HepG2 (cell line): ENCODE data around the gene HRG. TPM values are rescaled to one million over a fixed set of nuclear protein-coding genes. Genes with fewer than 3 reads are reported as not detected.

Source experiments
- FOXK1 ChIP-seq: sonication (generic); formaldehyde crosslinking; IDR thresholded peaks from 2 replicates; pipeline ENCODE4 v1.4.0; 2020; ENCODE audit warnings: low read depth, missing genetic modification reagents, borderline replicate concordance
- GABPA ChIP-seq, 2 experiments: IDR thresholded peaks; 2 replicates each; pipeline ENCODE4 v1.6.1; 2011 to 2016; ENCODE audit warnings: low read depth in 2 of 2, low read length in 1 of 2, missing biosample characterization in 1 of 2, missing genetic modification characterization in 1 of 2
- HES4 ChIP-seq: sonication (generic); formaldehyde crosslinking; IDR thresholded peaks from 2 replicates; pipeline ENCODE4 v1.9.0; 2021; ENCODE audit warnings: mild to moderate bottlenecking, missing genetic modification reagents, borderline replicate concordance
- HIC2 ChIP-seq: sonication (generic); formaldehyde crosslinking; IDR thresholded peaks from 2 replicates; pipeline ENCODE4 v1.9.0; 2022; ENCODE audit warnings: low read depth, missing genetic modification reagents
- KDM2A ChIP-seq: sonication (generic); formaldehyde crosslinking; IDR thresholded peaks from 2 replicates; pipeline ENCODE4 v1.4.0; 2020; ENCODE audit warnings: low read depth, missing genetic modification reagents, borderline replicate concordance
- MXD1 ChIP-seq: sonication (generic); formaldehyde crosslinking; IDR thresholded peaks from 2 replicates; pipeline ENCODE4 v1.4.0; 2020; ENCODE audit warnings: mild to moderate bottlenecking, missing genetic modification reagents
- ZBED4 ChIP-seq: sonication (generic); formaldehyde crosslinking; IDR thresholded peaks from 2 replicates; pipeline ENCODE4 v1.4.0; 2020; ENCODE audit warnings: missing genetic modification reagents, borderline replicate concordance
- ZHX2 ChIP-seq, 2 experiments: sonication (generic) in 1 of 2; formaldehyde crosslinking in 1 of 2; IDR thresholded peaks; 2 replicates each; pipeline versions ENCODE4 v1.6.1 to v1.9.0; 2014 to 2022; ENCODE audit warnings: antibody characterized with exemption in 1 of 2, borderline replicate concordance in 1 of 2, inconsistent platforms in 1 of 2, low read depth in 1 of 2, missing genetic modification reagents in 1 of 2
- ZNF3 ChIP-seq: IDR thresholded peaks from 2 replicates; pipeline ENCODE4 v1.7.0; 2017; ENCODE audit warnings: inconsistent platforms
- ZNF687 ChIP-seq: sonication (generic); formaldehyde crosslinking; IDR thresholded peaks from 2 replicates; pipeline ENCODE4 v1.5.1; 2020; ENCODE audit warnings: mild to moderate bottlenecking, missing genetic modification reagents, moderate library complexity
- polyA plus RNA-seq, 8 experiments: library from polyadenylated mRNA; depleted of rRNA in 3 of 8; stranded (reverse) in 7 of 8; unstranded in 1 of 8; fragments of >200 nt; fragmentation: Illumina TruSeq in 4 of 8; extraction: Trizol in 4 of 8; gene quantifications; 2 replicates each; pipeline versions ENCODE4 v1.2.1 to v1.2.3, GENCODE V29; 2011 to 2016; ENCODE audit warnings: low read depth in 4 of 8, missing spikeins in 1 of 8, mixed read lengths in 1 of 8; ENCODE audit not compliant: insufficient read depth in 1 of 8
- total RNA-seq, 5 experiments: library from RNA; depleted of rRNA; stranded (reverse); fragments of >200 nt; fragmentation: Illumina TruSeq; extraction: Trizol; gene quantifications; 2 replicates each; pipeline ENCODE4 v1.2.3, GENCODE V29; 2016; ENCODE audit warnings: low read depth in 1 of 5

Gene HRG
- total and polyA plus RNA-seq, 2 of the 13 experiments (the other 11 are each of a cell fraction or from before 2014, with no cell fraction given): 0.09 to 0.11 TPM

GRCh38 chr3:186621894-186622650 is 43.7 kb upstream of the HRG start (continued):
- TF ChIP-seq ZHX2 (IDR thresholded peaks at IDR 0.05; ENCODE audit: low read depth) (no peak), ZHX2 (CRISPR knock-in tag; IDR thresholded peaks at IDR 0.05; ENCODE audit: borderline replicate concordance) (no peak), ZBED4 (CRISPR knock-in tag) (no peak; the same call in 1 of the 2 replicates), FOXK1 (CRISPR knock-in tag) (no peak), ZNF687 (no peak), HIC2 (no peak), GABPA (IDR thresholded peaks at IDR 0.05; ENCODE audit: low read depth, low read length) (no peak), GABPA (CRISPR knock-in tag; IDR thresholded peaks at IDR 0.05; ENCODE audit: low read depth) (no peak), HES4 (CRISPR knock-in tag) (no peak), ZNF3 (no peak), MXD1 (no peak), KDM2A (CRISPR knock-in tag) (peak; percentile 52; the same call in 1 of the 2 replicates)
